ENCODE data around the gene SESN3.
"Not testable (repeated sequence)": the region's sequence is repeated elsewhere in the genome, so short reads cannot be mapped to it uniquely, and the experiment has no call there.

SESN3 gene, protein sequence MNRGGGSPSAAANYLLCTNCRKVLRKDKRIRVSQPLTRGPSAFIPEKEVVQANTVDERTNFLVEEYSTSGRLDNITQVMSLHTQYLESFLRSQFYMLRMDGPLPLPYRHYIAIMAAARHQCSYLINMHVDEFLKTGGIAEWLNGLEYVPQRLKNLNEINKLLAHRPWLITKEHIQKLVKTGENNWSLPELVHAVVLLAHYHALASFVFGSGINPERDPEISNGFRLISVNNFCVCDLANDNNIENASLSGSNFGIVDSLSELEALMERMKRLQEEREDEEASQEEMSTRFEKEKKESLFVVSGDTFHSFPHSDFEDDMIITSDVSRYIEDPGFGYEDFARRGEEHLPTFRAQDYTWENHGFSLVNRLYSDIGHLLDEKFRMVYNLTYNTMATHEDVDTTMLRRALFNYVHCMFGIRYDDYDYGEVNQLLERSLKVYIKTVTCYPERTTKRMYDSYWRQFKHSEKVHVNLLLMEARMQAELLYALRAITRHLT

GRCh38 chr11:95231127-95231880 lies at the start of gene SESN3:
TSS of gene SESN3 (minus strand) at chr11:95231202. CDS start at chr11:95230860, 342 bp downstream.
- DNase-seq, result peak; percentile 98

- DNase-seq, result no peak
Observed at GRCh38 chr11:95279921-95280868, 49.2 kb upstream of the SESN3 start.

GRCh38 chr11:95277868-95278267 lies 46.9 kb upstream of the SESN3 start:
- DNase-seq, result no peak

DNA sequence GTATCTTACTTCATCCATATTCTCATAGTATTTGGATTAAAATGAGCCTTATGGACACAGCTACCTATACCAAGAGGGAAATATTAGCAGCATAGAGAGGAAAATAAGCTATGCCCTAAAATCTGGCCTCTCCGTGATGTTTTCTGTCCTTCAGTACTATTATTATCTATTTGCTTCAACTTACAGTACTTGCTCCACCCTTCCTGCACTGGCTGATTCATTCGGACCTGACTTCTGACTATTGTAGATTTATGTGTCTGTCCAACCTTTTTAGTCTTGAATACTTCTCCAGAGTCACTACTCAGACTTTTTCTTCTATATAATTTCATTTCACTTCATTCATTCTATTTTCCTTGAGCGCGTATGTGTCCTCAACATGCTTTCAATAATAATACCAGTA lies 45.1 kb upstream of the SESN3 start:
- DNase-seq, result no peak

GRCh38 chr11:95273618-95274017 lies 42.6 kb upstream of the SESN3 start:
- DNase-seq, result not testable (repeated sequence)

- no peak for DNase-seq
Observed at GRCh38 chr11:95269036-95269819, 38.2 kb upstream of the SESN3 start.

- DNase-seq, result no peak
Observed at GRCh38 chr11:95268391-95268790, 37.4 kb upstream of the SESN3 start.

GRCh38 chr11:95267601-95268213 lies 36.7 kb upstream of the SESN3 start:
- no peak for DNase-seq

GRCh38 chr11:95266751-95267374 lies 35.9 kb upstream of the SESN3 start:
- DNase-seq, result no peak

- DNase-seq, result no peak
Observed at GRCh38 chr11:95264881-95265280, 33.9 kb upstream of the SESN3 start.

DNA sequence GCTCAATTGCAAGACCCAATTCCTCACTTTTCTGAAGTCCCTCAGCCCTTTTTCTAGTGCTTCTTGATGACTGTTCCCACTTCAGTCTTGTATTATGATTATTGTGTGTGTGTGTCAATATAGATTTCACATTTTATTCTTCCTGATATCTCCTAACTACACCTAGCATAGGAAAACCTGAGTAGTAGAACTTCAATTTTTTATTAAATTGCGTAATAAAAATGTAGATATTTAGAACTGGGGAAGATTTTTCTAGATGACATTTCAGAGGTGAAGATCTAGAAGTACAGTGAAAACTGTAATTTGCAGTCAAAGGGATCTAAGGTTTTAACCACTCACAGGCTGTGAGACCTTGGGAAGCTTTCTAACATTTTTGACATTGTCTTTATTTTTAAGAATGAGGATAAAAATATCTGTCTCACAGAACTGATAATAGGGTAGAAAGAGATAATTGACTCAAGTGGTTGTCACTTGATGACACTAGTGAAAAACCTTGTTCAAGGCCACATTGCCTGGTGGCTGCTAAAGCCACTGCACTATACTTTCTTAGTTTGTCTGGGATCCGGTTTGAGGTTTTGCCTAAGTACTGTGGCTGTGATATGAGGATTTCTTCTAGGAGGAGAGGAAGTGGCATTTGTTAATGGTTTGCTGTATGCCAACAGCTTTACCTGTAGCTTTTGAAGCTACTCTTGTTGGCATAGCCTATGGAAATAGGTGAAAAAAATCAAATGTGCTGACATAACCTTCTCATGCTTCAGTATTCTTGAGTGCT lies 32.2 kb upstream of the SESN3 start:
- DNase-seq, result no peak

DNA sequence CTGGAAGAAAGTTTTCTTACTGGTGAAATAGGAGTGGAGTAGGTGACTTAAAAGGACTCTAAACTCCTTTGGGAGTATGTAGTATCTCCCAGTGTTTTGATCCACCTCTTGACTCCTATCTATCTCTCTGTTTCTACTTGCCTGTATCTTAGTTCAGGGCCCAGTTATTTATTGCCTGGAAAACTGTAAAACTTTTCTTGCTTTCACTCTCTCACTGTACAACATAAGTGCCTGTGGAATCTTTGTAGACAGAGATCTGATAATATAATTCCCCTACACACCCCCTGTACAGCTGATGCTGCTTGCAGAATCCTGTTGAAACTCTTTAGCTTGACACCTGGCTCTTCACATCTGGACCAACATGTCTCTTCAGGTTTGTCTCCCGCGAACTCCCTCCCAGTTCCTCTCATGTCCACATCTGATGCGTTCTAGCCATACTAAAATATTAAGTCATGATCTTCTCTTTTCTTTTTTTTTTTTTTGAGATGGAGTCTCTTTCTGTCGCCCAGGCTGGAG lies 26.5 kb upstream of the SESN3 start:
- DNase-seq, result no peak

DNA sequence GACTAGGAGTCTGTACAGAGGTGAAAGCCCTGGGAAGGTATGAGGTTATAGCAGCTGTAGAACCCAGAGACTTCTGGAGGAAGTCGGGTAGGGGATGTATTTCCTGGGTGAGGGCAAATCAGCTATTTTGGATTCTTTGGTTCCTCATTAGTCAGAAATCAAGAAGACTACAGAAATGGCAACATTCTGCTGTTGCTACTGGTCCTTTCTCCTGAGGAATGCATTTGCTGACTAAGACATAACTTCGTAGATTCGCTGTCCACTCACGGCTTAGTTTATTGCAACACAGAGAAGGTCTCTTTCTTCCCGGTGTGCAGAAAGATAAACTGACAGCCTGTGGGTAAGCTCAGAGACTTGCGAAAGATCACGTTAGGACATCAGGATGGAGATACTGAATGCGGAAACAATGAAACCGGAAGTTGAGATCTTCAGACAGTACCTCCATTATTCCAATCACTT lies 25.3 kb upstream of the SESN3 start:
- no peak for DNase-seq

DNA sequence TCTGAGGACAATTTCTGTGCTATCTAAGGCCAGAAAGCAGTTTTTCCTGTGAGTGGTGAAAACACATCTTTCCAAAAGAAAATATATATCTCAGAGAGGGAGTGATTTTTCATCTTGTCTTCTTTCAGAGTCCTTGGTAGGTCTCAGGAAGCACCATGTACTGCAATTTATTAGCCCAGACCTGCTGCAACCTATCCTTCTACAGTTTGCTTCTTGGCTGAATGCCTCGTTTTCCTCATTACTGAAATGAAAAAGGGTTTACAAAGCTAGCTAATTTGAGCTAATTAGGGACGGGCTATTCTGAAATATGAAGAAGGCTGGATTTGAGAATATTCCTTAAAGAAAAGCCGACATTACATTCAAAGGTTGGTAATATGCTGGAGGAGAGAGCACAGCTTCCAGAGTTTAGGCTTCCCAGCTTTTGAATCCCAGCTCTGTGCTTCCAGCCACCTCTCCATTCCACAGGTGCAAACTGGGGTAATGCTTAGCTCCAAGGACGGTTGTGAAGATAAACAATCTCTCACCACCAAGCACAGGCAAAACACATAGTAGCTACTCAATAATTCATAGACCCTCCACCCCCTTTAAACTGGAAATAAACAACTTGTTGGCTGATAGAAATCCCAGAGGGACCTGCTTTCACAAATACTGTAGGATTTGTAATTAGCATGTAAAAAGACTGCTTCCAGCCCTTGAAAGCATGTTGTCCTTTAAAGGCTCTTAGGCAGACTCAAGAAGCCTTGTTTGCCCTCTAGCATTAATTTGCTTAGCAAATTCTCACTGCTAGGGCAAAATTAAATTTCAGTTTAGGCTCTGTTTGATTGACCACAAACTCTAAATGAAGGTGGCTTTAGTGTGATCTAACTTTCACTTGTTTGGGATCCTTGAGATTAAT lies 24.5 kb upstream of the SESN3 start:
- no peak for DNase-seq

- no peak for DNase-seq
Observed at GRCh38 chr11:95254716-95255115, 23.7 kb upstream of the SESN3 start.

GRCh38 chr11:95254131-95254704 lies 23.2 kb upstream of the SESN3 start:
- peak; percentile 89 for DNase-seq

- DNase-seq, result no peak
Observed at GRCh38 chr11:95253141-95253540, 22.1 kb upstream of the SESN3 start.

GRCh38 chr11:95252586-95252985 lies 21.6 kb upstream of the SESN3 start:
- DNase-seq, result no peak

Data from SHP77 treated with DMSO at 0.1 percent for 48 hours (cell line).